Measurements from ENCODE around the gene RELT. TPM values are rescaled to one million over a fixed set of nuclear protein-coding genes. Genes with fewer than 3 reads are reported as not detected.

RELT gene
- total RNA-seq, 1 experiment from 2014 or later: 24.5 TPM

GRCh38 chr11:73394416-73395296 is 18.5 kb downstream of the RELT start:
- Histone ChIP-seq H3K4me3 (ENCODE audit: low read length) (no peak overlapping the region), H2AFZ (ENCODE audit: low read length) (no peak overlapping the region), H3K4me2 (ENCODE audit: low read length) (no peak overlapping the region), H3F3A (ENCODE audit: low read length, unreplicated experiment) (no peaks in the 10 kb centered on the region), H4K20me1 (ENCODE audit: low read length) (no peaks in the 10 kb centered on the region), H3K79me2 (ENCODE audit: low read length) (peaks cover 2% of the 10 kb centered on the region; the same call in 1 of the 2 replicates), H3K4me1 (ENCODE audit: insufficient read depth, low read length) (no peaks in the 10 kb centered on the region), H3K27me3 (ENCODE audit: low read length) (no peaks in the 10 kb centered on the region), H3K9me2 (replicated peaks; ENCODE audit: low read length) (no peaks in the 10 kb centered on the region), H3K9me3 (ENCODE audit: low read length) (no peaks in the 10 kb centered on the region), H3K9ac (ENCODE audit: low read length) (no peak overlapping the region), H3K27ac (ENCODE audit: low read length) (no peak overlapping the region), H3K36me3 (ENCODE audit: low read depth, low read length) (peaks cover 20% of the 10 kb centered on the region; the same call in 1 of the 2 replicates)
- ChIA-PET CTCF (no interaction called here), POLR2A (ENCODE audit: unreplicated experiment) (no interaction called here)
- no TSS peak for BruUV-seq (replicated peaks)
- TF ChIP-seq EZH2phosphoT487 (IDR thresholded peaks at IDR 0.05; ENCODE audit: borderline replicate concordance, low read length) (no peak), EZH2 (IDR thresholded peaks at IDR 0.05; ENCODE audit: low read length, unreplicated experiment) (no peak)
- TF ChIP-seq, protein P1, sequence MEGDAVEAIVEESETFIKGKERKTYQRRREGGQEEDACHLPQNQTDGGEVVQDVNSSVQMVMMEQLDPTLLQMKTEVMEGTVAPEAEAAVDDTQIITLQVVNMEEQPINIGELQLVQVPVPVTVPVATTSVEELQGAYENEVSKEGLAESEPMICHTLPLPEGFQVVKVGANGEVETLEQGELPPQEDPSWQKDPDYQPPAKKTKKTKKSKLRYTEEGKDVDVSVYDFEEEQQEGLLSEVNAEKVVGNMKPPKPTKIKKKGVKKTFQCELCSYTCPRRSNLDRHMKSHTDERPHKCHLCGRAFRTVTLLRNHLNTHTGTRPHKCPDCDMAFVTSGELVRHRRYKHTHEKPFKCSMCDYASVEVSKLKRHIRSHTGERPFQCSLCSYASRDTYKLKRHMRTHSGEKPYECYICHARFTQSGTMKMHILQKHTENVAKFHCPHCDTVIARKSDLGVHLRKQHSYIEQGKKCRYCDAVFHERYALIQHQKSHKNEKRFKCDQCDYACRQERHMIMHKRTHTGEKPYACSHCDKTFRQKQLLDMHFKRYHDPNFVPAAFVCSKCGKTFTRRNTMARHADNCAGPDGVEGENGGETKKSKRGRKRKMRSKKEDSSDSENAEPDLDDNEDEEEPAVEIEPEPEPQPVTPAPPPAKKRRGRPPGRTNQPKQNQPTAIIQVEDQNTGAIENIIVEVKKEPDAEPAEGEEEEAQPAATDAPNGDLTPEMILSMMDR (conservative IDR thresholded peaks at IDR 0.05; ENCODE audit: low read depth, low read length): no peak
- ATAC-seq: no peak
- no peak for DNase-seq
- intact Hi-C loops (cut with micrococcal nuclease): no loop called here

DNA sequence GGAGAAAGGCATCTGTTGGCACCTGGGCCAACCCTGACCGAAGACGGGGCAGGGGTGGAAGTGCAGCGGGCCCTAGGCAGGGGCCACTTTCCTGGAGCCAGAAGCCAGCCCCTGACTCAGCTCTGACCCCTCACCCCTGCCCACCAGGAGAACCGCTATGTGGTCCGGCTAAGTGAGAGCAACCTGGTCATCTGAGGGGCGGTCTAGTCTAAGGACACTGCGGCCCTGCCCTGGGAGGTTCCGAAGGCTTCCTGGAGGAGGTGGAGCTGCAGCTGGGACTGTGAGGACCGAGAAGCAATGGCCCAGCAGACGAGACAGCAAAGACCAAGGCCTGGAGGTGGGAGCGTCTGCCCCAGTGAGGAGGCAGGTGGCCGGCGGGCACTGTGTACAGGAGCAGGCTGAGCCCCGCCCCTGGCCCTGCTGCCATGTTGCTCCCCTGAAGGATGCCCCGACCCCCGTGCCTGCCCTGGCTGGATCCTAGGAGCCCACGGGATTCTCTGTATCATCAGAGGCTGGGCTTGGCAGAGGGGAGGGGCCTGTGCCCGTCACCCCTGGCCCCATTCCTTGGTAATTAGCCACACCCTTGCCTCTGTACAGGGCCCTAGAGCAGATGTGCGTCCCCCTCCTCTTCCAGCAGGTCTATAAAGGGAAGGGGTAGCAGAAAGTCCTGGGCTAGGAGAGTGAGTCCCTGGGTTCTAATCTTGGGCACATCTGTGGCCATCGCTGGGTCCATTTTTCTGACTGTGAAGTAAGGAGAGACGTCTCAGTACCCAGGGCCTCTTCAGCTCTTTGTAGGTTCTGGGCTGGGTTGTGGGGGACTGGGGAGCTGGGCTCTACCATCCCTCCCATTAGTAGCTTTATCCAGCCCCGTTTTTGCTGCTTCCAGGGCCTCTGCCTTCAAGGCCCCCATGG is 19.4 kb downstream of the RELT start:
- no peaks in the 10 kb centered on the region for H4K20me1 ChIP-seq (ENCODE audit: low read length)
- H3K27ac ChIP-seq (ENCODE audit: low read length): no peak overlapping the region
- no peaks in the 10 kb centered on the region for H3K79me2 ChIP-seq (ENCODE audit: low read length)
- H3K4me2 ChIP-seq (ENCODE audit: low read length): no peak overlapping the region
- DNase-seq (no peak), ATAC-seq (no peak)
- no peak overlapping the region for H3K4me3 ChIP-seq (ENCODE audit: low read length)
- intact Hi-C loops (cut with micrococcal nuclease): no loop called here
- H3K9ac ChIP-seq (ENCODE audit: low read length): no peak overlapping the region
- H3K9me2 ChIP-seq (replicated peaks; ENCODE audit: low read length): no peaks in the 10 kb centered on the region
- H3F3A ChIP-seq (ENCODE audit: low read length, unreplicated experiment): no peaks in the 10 kb centered on the region
- CTCF ChIA-PET: no interaction called here
- no peaks in the 10 kb centered on the region for H3K9me3 ChIP-seq (ENCODE audit: low read length)
- no peaks in the 10 kb centered on the region for H3K27me3 ChIP-seq (ENCODE audit: low read length)
- POLR2A ChIA-PET (ENCODE audit: unreplicated experiment): interaction anchor here (0.6 kb wide), 1 partner anchor 58 kb away, joined by 3 read pairs; no protein-coding TSS in a partner anchor
- TF ChIP-seq, protein P1 (conservative IDR thresholded peaks at IDR 0.05; ENCODE audit: low read depth, low read length): no peak
- no peak for TF ChIP-seq EZH2phosphoT487 (IDR thresholded peaks at IDR 0.05; ENCODE audit: borderline replicate concordance, low read length)
- no peak for TF ChIP-seq EZH2 (IDR thresholded peaks at IDR 0.05; ENCODE audit: low read length, unreplicated experiment)
- BruUV-seq (replicated peaks): no TSS peak
- no peak overlapping the region for H2AFZ ChIP-seq (ENCODE audit: low read length)
- no peaks in the 10 kb centered on the region for H3K4me1 ChIP-seq (ENCODE audit: insufficient read depth, low read length)
- H3K36me3 ChIP-seq (ENCODE audit: low read depth, low read length): peaks cover 20% of the 10 kb centered on the region; the same call in 1 of the 2 replicates

Data from PC-3 (cell line).